IMR-90 (cell line): Measurements from ENCODE around the gene MALL. TPM values are rescaled to one million over a fixed set of nuclear protein-coding genes. Genes with fewer than 3 reads are reported as not detected.

Experiments used
- ATAC-seq: fragments of 200-7000 bp; cut with Tn5 transposase; 2 replicates; pipeline ENCODE4 v1.9.1; 2020; ENCODE audit warnings: low read depth, mild to moderate bottlenecking, moderate library complexity
- BruUV-seq: library from RNA; stranded (reverse); fragments of 400-500 nt; replicated peaks from 2 replicates; lab custom pipeline; 2021; lab: Mats Ljungman, UMichigan
- CTCF ChIA-PET: fragments of 300-600 bp; formaldehyde crosslinking; extraction: SDS; loops from one replicate; lab custom pipeline; 2021; ENCODE audit warnings: antibody characterized with exemption; lab: Yijun Ruan, JAX
- POLR2A ChIA-PET: fragments of 300-600 bp; sonication (Branson Sonifier 250); formaldehyde crosslinking; loops from one replicate; lab custom pipeline; 2022; ENCODE audit warnings: antibody characterized with exemption; ENCODE audit not compliant: unreplicated experiment; lab: Charles Lee
- DNase-seq: peaks from one replicate; pipeline ENCODE4 v3.0.0; 2013
- H2AFZ ChIP-seq: replicated peaks from 2 replicates; pipeline ENCODE3; 2013; ENCODE audit warnings: low read length, mild to moderate bottlenecking; ENCODE audit not compliant: poor library complexity
- H2AK5ac ChIP-seq: 2 replicates; pipeline ENCODE4 v1.6.1; 2013; ENCODE audit warnings: low read depth, low read length, inconsistent platforms
- H2AK9ac ChIP-seq: replicated peaks from 2 replicates; pipeline ENCODE3; 2013; ENCODE audit warnings: mild to moderate bottlenecking, low read depth, low read length, moderate library complexity; ENCODE audit not compliant: poor library complexity
- H2BK120ac ChIP-seq: 2 replicates; pipeline ENCODE4 v1.6.1; 2013; ENCODE audit warnings: low read depth, low read length, inconsistent platforms
- H2BK15ac ChIP-seq: 3 replicates; pipeline ENCODE4 v1.6.1; 2013; ENCODE audit warnings: low read depth, low read length, inconsistent platforms
- H2BK20ac ChIP-seq: 2 replicates; pipeline ENCODE4 v1.6.1; 2013; ENCODE audit warnings: low read depth, mild to moderate bottlenecking, inconsistent platforms, low read length, moderate library complexity
- H2BK5ac ChIP-seq: 2 replicates; pipeline ENCODE4 v1.6.1; 2013; ENCODE audit warnings: mild to moderate bottlenecking, low read depth, low read length, inconsistent platforms; ENCODE audit not compliant: poor library complexity, severe bottlenecking
- H3K14ac ChIP-seq: replicated peaks from 2 replicates; pipeline ENCODE4 v1.6.1; 2013; ENCODE audit warnings: low read depth, low read length, inconsistent platforms
- H3K18ac ChIP-seq: 2 replicates; pipeline ENCODE4 v1.6.1; 2013; ENCODE audit warnings: low read depth, low read length, control low read depth
- H3K23ac ChIP-seq: 2 replicates; pipeline ENCODE4 v1.6.1; 2013; ENCODE audit warnings: low read depth, low read length, inconsistent platforms
- H3K27ac ChIP-seq: 2 replicates; pipeline ENCODE4 v1.5.1; 2013; ENCODE audit warnings: mild to moderate bottlenecking, control low read depth, low read length; ENCODE audit not compliant: insufficient read depth
- H3K27me3 ChIP-seq: 2 replicates; pipeline ENCODE4 v1.6.1; 2013; ENCODE audit warnings: low read length; ENCODE audit not compliant: control insufficient read depth, insufficient read depth
- H3K36me3 ChIP-seq: 2 replicates; pipeline ENCODE4 v1.6.1; 2013; ENCODE audit warnings: low read length, mixed read lengths; ENCODE audit not compliant: control insufficient read depth, insufficient read depth
- H3K4ac ChIP-seq: 2 replicates; pipeline ENCODE4 v1.6.1; 2013; ENCODE audit warnings: low read depth, low read length, inconsistent platforms
- H3K4me1 ChIP-seq: 2 replicates; pipeline ENCODE4 v1.6.1; 2013; ENCODE audit warnings: low read length, mixed read lengths; ENCODE audit not compliant: control insufficient read depth, insufficient read depth
- H3K4me2 ChIP-seq: 2 replicates; pipeline ENCODE4 v1.6.1; 2013; ENCODE audit warnings: low read depth, mild to moderate bottlenecking, control low read depth, low read length, moderate library complexity
- H3K4me3 ChIP-seq: 2 replicates; pipeline ENCODE4 v1.5.1; 2013; ENCODE audit warnings: low read depth, mild to moderate bottlenecking, control low read depth, low read length, moderate library complexity; ENCODE audit not compliant: insufficient read depth
- H3K56ac ChIP-seq: 2 replicates; pipeline ENCODE4 v1.6.1; 2013; ENCODE audit warnings: low read length, inconsistent platforms; ENCODE audit not compliant: insufficient read depth; ENCODE audit errors: extremely low read depth
- H3K79me1 ChIP-seq, 2 experiments: 2 replicates each; pipeline ENCODE4 v1.6.1; 2013; ENCODE audit warnings: low read length in 2 of 2, inconsistent platforms in 1 of 2, low read depth in 1 of 2
- H3K9ac ChIP-seq: 2 replicates; pipeline ENCODE4 v1.6.1; 2013; ENCODE audit warnings: low read depth, low read length, control low read depth
- H3K9me1 ChIP-seq: 2 replicates; pipeline ENCODE4 v1.6.1; 2013; ENCODE audit warnings: low read length, inconsistent platforms; ENCODE audit not compliant: insufficient read depth
- H3K9me3 ChIP-seq: 2 replicates; pipeline ENCODE4 v1.6.1; 2013; ENCODE audit warnings: low read length; ENCODE audit not compliant: control insufficient read depth, insufficient read depth
- H4K20me1 ChIP-seq: 2 replicates; pipeline ENCODE4 v1.6.1; 2013; ENCODE audit warnings: low read length, inconsistent platforms; ENCODE audit not compliant: insufficient read depth
- H4K5ac ChIP-seq: 2 replicates; pipeline ENCODE4 v1.6.1; 2013; ENCODE audit warnings: mild to moderate bottlenecking, low read depth, low read length, control low read depth
- H4K8ac ChIP-seq, 2 experiments: 2 replicates each; pipeline ENCODE4 v1.6.1; 2013; ENCODE audit warnings: low read depth in 2 of 2, low read length in 2 of 2, control low read depth in 1 of 2, inconsistent platforms in 1 of 2
- H4K91ac ChIP-seq: 2 replicates; pipeline ENCODE4 v1.6.1; 2013; ENCODE audit warnings: low read depth, low read length, inconsistent platforms; ENCODE audit not compliant: insufficient read depth
- CHD1 ChIP-seq: IDR thresholded peaks from 2 replicates; pipeline ENCODE4 v1.6.1; 2012; ENCODE audit warnings: low read depth, low read length, improper control_type of control experiment
- ELK1 ChIP-seq: fragments of 150-350 bp; IDR thresholded peaks from 2 replicates; pipeline ENCODE4 v1.6.1; 2016; ENCODE audit warnings: low read depth, mild to moderate bottlenecking, low read length, moderate library complexity, borderline replicate concordance
- MXI1 ChIP-seq: IDR thresholded peaks from 2 replicates; pipeline ENCODE4 v1.6.1; 2012; ENCODE audit warnings: low read depth, mild to moderate bottlenecking, low read length, moderate library complexity, borderline replicate concordance
- RAD21 ChIP-seq: IDR thresholded peaks from 2 replicates; pipeline ENCODE4 v1.6.1; 2012; ENCODE audit warnings: low read length, improper control_type of control experiment
- RFX5 ChIP-seq: IDR thresholded peaks from 2 replicates; pipeline ENCODE4 v1.8.0; 2012; ENCODE audit warnings: low read depth, mild to moderate bottlenecking, low read length, moderate library complexity
- WGBS, 2 experiments: methylation state at CpG; one replicate each; pipeline versions ENCODE4 v1.1.5 to v1.1.7; 2013; ENCODE audit warnings: missing lambda C conversion rate in 2 of 2; ENCODE audit not compliant: insufficient read length in 1 of 2; ENCODE audit errors: extremely low coverage in 2 of 2; 5-methylcytosine and 5-hydroxymethylcytosine counted together
- dilution Hi-C: fragments of 300-500 bp; cut with HindIII; formaldehyde crosslinking; loops from one replicate; pipeline ENCODE4 v1.14.3; 2018; ENCODE audit warnings: low sequenced_read_pairs; ENCODE audit not compliant: unreplicated experiment
- in situ Hi-C: fragments of 300-500 bp; cut with MboI; formaldehyde crosslinking; loops from 3 replicates; pipeline ENCODE4 v1.14.3; 2019; ENCODE audit warnings: low sequenced_read_pairs, inconsistent platforms, mixed read lengths
- intact Hi-C: fragments of 100-400 bp; cut with micrococcal nuclease; formaldehyde crosslinking; loops from 2 replicates; pipeline ENCODE4 v1.10.0; 2022
- polyA plus RNA-seq, 3 experiments: library from polyadenylated mRNA; depleted of rRNA; stranded (reverse); fragments of >200 nt; gene quantifications; 2 replicates each; pipeline ENCODE4 v1.2.3, GENCODE V29; 2012; ENCODE audit warnings: low replicate concordance in 1 of 3
- total RNA-seq: library from RNA; depleted of rRNA; stranded (reverse); fragments of >200 nt; gene quantifications from 2 replicates; pipeline ENCODE4 v1.2.3, GENCODE V29; 2012

The MALL gene
- total and polyA plus RNA-seq, 2 of the 4 experiments (the other 2 are of a cell fraction): 1.6 TPM

- Histone ChIP-seq H3K4ac (peak overlapping the region; percentile 99), H3K14ac (peak overlapping the region; percentile 91), H2AK5ac (peak overlapping the region; percentile 99), H3K4me3 (no peak overlapping the region), H4K8ac (peak overlapping the region; percentile 98; a peak in 3 of 4 replicates), H3K27me3 (no peaks in the 10 kb centered on the region), H4K20me1 (no peaks in the 10 kb centered on the region), H3K9me1 (peaks cover 34% of the 10 kb centered on the region), H4K91ac (peak overlapping the region; percentile 99), H3K18ac (peak overlapping the region; percentile 81), H3K4me2 (no peak overlapping the region), H2AFZ (no peak overlapping the region), H3K9ac (no peak overlapping the region), H3K56ac (peak overlapping the region; percentile 54; the same call in 1 of the 2 replicates), H2BK120ac (peak overlapping the region; percentile 100), H3K4me1 (peaks cover 22% of the 10 kb centered on the region), H3K9me3 (no peaks in the 10 kb centered on the region), H2AK9ac (no peak overlapping the region), H2BK15ac (peak overlapping the region; percentile 84), H3K27ac (peak overlapping the region; percentile 94), H3K23ac (peak overlapping the region; percentile 69; the same call in 1 of the 2 replicates), H3K79me1 (peaks cover 0 to 4% of the 10 kb centered on the region in 2 experiments; a peak in 1 of 4 replicates), H4K5ac (peak overlapping the region; percentile 69), H3K36me3 (no peaks in the 10 kb centered on the region), H2BK20ac (peak overlapping the region; percentile 99), H2BK5ac (peak overlapping the region; percentile 98)
- in situ Hi-C loops: no loop called here
- no peak for ATAC-seq
- ChIA-PET CTCF (no interaction called here), POLR2A (no interaction called here)
- TF ChIP-seq ELK1: no peak
- no peak for TF ChIP-seq CHD1
- TF ChIP-seq MXI1: no peak
- no peak for TF ChIP-seq RAD21
- TF ChIP-seq RFX5: no peak
- dilution Hi-C loops: no loop called here
- WGBS, 2 experiments: no CpG with 5 or more reads among the region's 8 CpGs
- no peak for DNase-seq
- intact Hi-C loops: no loop called here
- no TSS peak for BruUV-seq
Observed at GRCh38 chr2:110100480-110100879, 15.1 kb downstream of the MALL start.
